ENCODE data around the gene ZNF396. TPM values are rescaled to one million over a fixed set of nuclear protein-coding genes. Genes with fewer than 3 reads are reported as not detected.

The ZNF396 gene
- total and polyA plus RNA-seq, 7 donors = 0.30 to 0.79 (median 0.69) TPM

DNA sequence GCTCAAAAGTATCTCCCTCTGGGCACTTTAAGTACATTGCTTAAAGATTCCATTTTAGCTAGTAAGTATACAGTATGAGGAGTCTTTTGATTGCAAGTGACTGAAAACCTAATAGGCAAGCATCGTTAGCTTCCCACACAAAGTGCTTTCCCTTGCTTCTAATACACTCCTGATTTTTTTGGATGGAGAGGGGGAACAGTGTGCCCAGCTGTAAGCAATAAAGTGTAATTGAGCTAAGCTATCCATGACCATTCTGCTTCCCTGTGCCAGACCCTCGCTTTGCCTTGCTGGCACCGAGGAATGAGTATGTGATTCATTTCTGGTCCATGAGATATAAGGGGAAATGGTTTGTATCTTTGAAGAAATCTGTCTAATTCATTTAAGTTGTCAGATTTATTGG lies 29.1 kb downstream of the ZNF396 start:
- Histone ChIP-seq H3K27ac (no peak overlapping the region), H3K4me1 (peaks cover 10% of the 10 kb centered on the region), H3K4me3 (no peak overlapping the region), H3K27me3 (ENCODE audit: insufficient read depth in 3 of 3, low read length in 2 of 3) (no peaks in the 10 kb centered on the region), H3K36me3 (ENCODE audit: insufficient read depth in 1 of 2, low read depth in 1 of 2) (no peaks in the 10 kb centered on the region), H3K9me3 (no peaks in the 10 kb centered on the region)
- DNase-seq (no peak), ATAC-seq (no peak)
- intact Hi-C loops (cut with DNase I) = loop anchor here in 1 of 2 donors (10.0 kb wide), 1 partner anchor 333 kb away; no protein-coding TSS in a partner anchor
- WGBS, 3 donors = 30 to 35% (median 33%) methylated on average over 3 of the region's 3 CpGs
- TF ChIP-seq CTCF (IDR thresholded peaks at IDR 0.05) = no peak

DNA sequence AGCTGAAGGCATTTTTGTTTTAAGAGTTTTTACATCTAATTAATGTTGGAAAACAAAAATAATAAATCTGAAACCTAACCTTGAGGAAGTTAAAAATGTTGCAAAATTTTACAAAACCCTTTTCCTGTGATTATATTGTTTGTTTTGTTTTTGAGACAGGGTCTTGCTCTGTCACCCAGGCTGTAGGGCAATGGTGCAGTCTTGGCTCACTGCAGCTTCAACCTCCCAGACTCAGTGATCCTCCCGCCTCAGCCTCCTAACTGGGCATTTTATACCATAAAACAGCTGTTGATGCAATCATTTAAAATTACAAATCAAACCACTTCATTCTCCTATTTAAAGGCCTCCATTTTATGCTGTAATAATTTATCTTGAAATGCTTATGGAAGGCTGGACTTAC lies 31.2 kb downstream of the ZNF396 start:
- Histone ChIP-seq H3K9me3 (no peaks in the 10 kb centered on the region), H3K36me3 (ENCODE audit: insufficient read depth in 1 of 2, low read depth in 1 of 2) (no peaks in the 10 kb centered on the region), H3K27ac (peak overlapping the region; percentile 99), H3K27me3 (ENCODE audit: insufficient read depth in 3 of 3, low read length in 2 of 3) (no peaks in the 10 kb centered on the region), H3K4me1 (peaks cover 31% of the 10 kb centered on the region), H3K4me3 (no peak overlapping the region)
- no peak for TF ChIP-seq CTCF (IDR thresholded peaks at IDR 0.05)
- DNase-seq (no peak), ATAC-seq (no peak)
- intact Hi-C loops (cut with DNase I) = loop anchor here in 1 of 2 donors (2.0 to 10.0 kb wide), 2 partner anchors 105 to 331 kb away; partner anchors contain the start of gene ZNF397
- WGBS, 3 donors = 88 to 96% (median 95%) methylated on average over 1 of the region's 1 CpG

DNA sequence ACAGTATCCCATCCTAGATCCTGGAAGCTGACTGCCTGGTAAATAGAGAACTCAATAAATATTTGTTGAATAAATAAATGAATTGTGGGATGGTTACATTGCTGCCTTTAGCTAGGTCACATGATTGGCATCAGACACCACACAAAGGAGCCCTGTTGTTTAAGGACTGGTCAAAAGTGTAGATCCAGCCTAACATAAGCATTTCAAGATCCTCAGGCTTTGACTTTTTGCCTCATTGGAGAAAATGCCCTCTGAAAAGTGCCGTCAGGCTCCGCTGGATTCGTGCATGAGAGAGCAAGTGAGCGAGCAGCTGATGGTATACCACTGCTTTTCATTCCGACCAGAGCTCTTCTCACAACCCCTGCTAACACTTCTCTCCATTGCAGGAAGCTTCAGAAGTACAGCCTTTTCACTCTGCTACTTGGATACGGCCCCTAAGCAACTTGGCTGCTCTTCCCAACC lies 31.6 kb downstream of the ZNF396 start:
- H3K27ac ChIP-seq = peak overlapping the region; percentile 99
- intact Hi-C loops (cut with DNase I) = loop anchor here in 1 of 2 donors (2.0 to 10.0 kb wide), 2 partner anchors 105 to 331 kb away; partner anchors contain the start of gene ZNF397
- 49 to 57% (median 53%) methylated on average over 6 of the region's 6 CpGs for WGBS, 3 donors
- H3K36me3 ChIP-seq (ENCODE audit: insufficient read depth in 1 of 2, low read depth in 1 of 2) = peaks cover 0 to 2% of the 10 kb centered on the region in 2 donors
- no peaks in the 10 kb centered on the region for H3K27me3 ChIP-seq (ENCODE audit: insufficient read depth in 3 of 3, low read length in 2 of 3)
- no peak overlapping the region for H3K4me3 ChIP-seq
- no peak for DNase-seq
- TF ChIP-seq CTCF (IDR thresholded peaks at IDR 0.05) = no peak
- H3K9me3 ChIP-seq = no peaks in the 10 kb centered on the region
- peaks cover 33% of the 10 kb centered on the region for H3K4me1 ChIP-seq
- no peak for ATAC-seq

DNA sequence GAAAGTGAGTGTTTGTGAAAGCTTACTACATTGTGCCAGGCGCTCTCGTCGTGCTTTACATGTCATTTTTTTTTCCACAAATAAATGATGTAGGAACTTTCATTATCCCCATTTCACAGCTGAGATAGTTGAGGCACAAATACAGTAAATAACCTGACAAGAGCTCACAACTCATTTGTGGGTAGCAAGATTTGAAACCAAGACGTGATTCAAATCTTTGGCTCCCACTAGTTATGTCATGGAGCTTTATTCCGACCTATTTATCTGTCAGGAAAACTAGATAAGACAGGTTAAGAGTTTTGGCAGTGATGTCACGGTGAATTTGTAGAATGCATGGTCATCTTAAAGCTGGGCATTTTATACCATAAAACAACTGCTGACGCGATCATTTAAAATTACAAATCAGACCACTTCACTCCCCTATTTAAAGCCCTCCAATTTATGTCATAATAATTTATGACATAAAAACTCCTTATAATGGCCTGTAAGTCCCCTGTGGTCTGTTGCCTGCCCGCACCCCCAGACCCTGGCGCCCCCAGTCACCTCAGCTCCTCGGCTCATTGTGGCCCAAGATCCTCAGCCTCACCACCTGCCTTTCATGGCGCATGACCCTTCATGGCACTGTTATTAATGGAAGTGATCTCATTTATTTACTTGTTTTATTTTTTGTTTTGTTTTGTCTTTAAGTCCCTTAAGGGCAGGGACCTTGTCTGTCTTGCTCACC lies 32.2 kb downstream of the ZNF396 start:
- intact Hi-C loops (cut with DNase I) = loop anchor here (2.0 to 10.0 kb wide), 4 partner anchors 43 to 330 kb away; partner anchors contain the start of genes ZNF397 (in 1 of the 2) and ZSCAN30 (in 1 of the 2)
- ATAC-seq (no peak), DNase-seq (no peak)
- Histone ChIP-seq H3K9me3 (no peaks in the 10 kb centered on the region), H3K27me3 (ENCODE audit: insufficient read depth in 3 of 3, low read length in 2 of 3) (no peaks in the 10 kb centered on the region), H3K4me1 (peaks cover 33% of the 10 kb centered on the region), H3K27ac (peak overlapping the region; percentile 99), H3K4me3 (peak overlapping the region; percentile 90), H3K36me3 (ENCODE audit: insufficient read depth in 1 of 2, low read depth in 1 of 2) (peaks cover 4 to 8% of the 10 kb centered on the region in 2 donors)
- TF ChIP-seq CTCF (IDR thresholded peaks at IDR 0.05) = no peak
- WGBS, 3 donors = 39 to 46% (median 40%) methylated on average over 12 of the region's 12 CpGs
